Keratinocyte (primary cell): ENCODE measurements around the gene COL16A1.

Experiments used
- CTCF ChIP-seq, 3 experiments: IDR thresholded peaks in 1 of 3; conservative IDR thresholded peaks in 1 of 3; optimal IDR thresholded peaks in 1 of 3; 2 replicates in 2 of 3; 3 replicates in 1 of 3; pipeline versions ENCODE3 to v1.5.1; 2011; ENCODE audit warnings: low read length in 3 of 3, mild to moderate bottlenecking in 3 of 3, moderate library complexity in 2 of 3, control low read depth in 1 of 3, inconsistent platforms in 1 of 3; ENCODE audit not compliant: insufficient read depth in 2 of 3; ENCODE audit errors: extremely low read depth in 1 of 3
- EZH2 ChIP-seq: IDR thresholded peaks from one replicate; pipeline ENCODE4 v1.6.1; 2012; ENCODE audit warnings: inconsistent platforms, mild to moderate bottlenecking, low read length, moderate library complexity

GRCh38 chr1:31683997-31684396 is 19.8 kb downstream of the COL16A1 start:
- TF ChIP-seq CTCF (optimal IDR thresholded peaks at IDR 0.05 in 1 of 3, IDR thresholded peaks at IDR 0.05 in 1 of 3, conservative IDR thresholded peaks at IDR 0.05 in 1 of 3; ENCODE audit: extremely low read depth in 1 of 3, insufficient read depth in 2 of 3, low read length in 3 of 3) (peak; percentile 30 to 52 (median 42)), EZH2 (no peak)
